HG03139 (cell line): Measurements from ENCODE around the gene MINK1.
"Not testable (repeated sequence)": the region's sequence is repeated elsewhere in the genome, so short reads cannot be mapped to it uniquely, and the experiment has no call there.

Experiments used
- ATAC-seq: cut with Tn5 transposase; IDR thresholded peaks from one replicate; pipeline ENCODE4 v1.9.1; 2021; ENCODE audit not compliant: unreplicated experiment

MINK1 gene

GRCh38 chr17:4867535-4867934 is 34.4 kb downstream of the MINK1 start:
- ATAC-seq: not testable (repeated sequence)

GRCh38 chr17:4869058-4869998 is 36.2 kb downstream of the MINK1 start:
- not testable (repeated sequence) for ATAC-seq

- no peak for ATAC-seq
Observed at GRCh38 chr17:4870855-4871254, 37.7 kb downstream of the MINK1 start.

- no peak for ATAC-seq
Observed at GRCh38 chr17:4872786-4873185, 39.6 kb downstream of the MINK1 start.

- ATAC-seq: no peak
Observed at GRCh38 chr17:4877089-4877488, 43.9 kb downstream of the MINK1 start.

GRCh38 chr17:4879601-4880000 is 46.5 kb downstream of the MINK1 start:
- no peak for ATAC-seq

GRCh38 chr17:4880857-4881256 is 47.7 kb downstream of the MINK1 start:
- ATAC-seq: no peak

GRCh38 chr17:4881761-4882555 is 48.8 kb downstream of the MINK1 start:
- no peak for ATAC-seq

- ATAC-seq: no peak
Observed at GRCh38 chr17:4884489-4884888, 51.3 kb downstream of the MINK1 start.

GRCh38 chr17:4886830-4887229 is 53.7 kb downstream of the MINK1 start:
- no peak for ATAC-seq

GRCh38 chr17:4887581-4887980 is 54.4 kb downstream of the MINK1 start:
- ATAC-seq: no peak

- no peak for ATAC-seq
Observed at GRCh38 chr17:4891411-4892410, 58.6 kb downstream of the MINK1 start.

- no peak for ATAC-seq
Observed at GRCh38 chr17:4892499-4893221, 59.5 kb downstream of the MINK1 start.

- no peak for ATAC-seq
Observed at GRCh38 chr17:4893272-4893671, 60.1 kb downstream of the MINK1 start.

GRCh38 chr17:4893721-4894560 is 60.8 kb downstream of the MINK1 start:
- no peak for ATAC-seq

- no peak for ATAC-seq
Observed at GRCh38 chr17:4895121-4895520, 62.0 kb downstream of the MINK1 start.

GRCh38 chr17:4895657-4896331 is 62.7 kb downstream of the MINK1 start:
- no peak for ATAC-seq

GRCh38 chr17:4896332-4897197 is 63.4 kb downstream of the MINK1 start:
- ATAC-seq: no peak
